IMR-90 (cell line): ENCODE results near the gene GDPD5. TPM values are rescaled to one million over a fixed set of nuclear protein-coding genes. Genes with fewer than 3 reads are reported as not detected.
A peak's percentile ranks its signal among the peaks of the same experiment; 100 is the strongest.

ENCODE experiments used
- ATAC-seq: fragments of 200-7000 bp; cut with Tn5 transposase; 2 replicates; pipeline ENCODE4 v1.9.1; 2020; ENCODE audit warnings: low read depth, mild to moderate bottlenecking, moderate library complexity
- BruUV-seq: library from RNA; stranded (reverse); fragments of 400-500 nt; replicated peaks from 2 replicates; lab custom pipeline; 2021; lab: Mats Ljungman, UMichigan
- CTCF ChIA-PET: fragments of 300-600 bp; formaldehyde crosslinking; extraction: SDS; loops from one replicate; lab custom pipeline; 2021; ENCODE audit warnings: antibody characterized with exemption; lab: Yijun Ruan, JAX
- POLR2A ChIA-PET: fragments of 300-600 bp; sonication (Branson Sonifier 250); formaldehyde crosslinking; loops from one replicate; lab custom pipeline; 2022; ENCODE audit warnings: antibody characterized with exemption; ENCODE audit not compliant: unreplicated experiment; lab: Charles Lee
- DNase-seq: peaks from one replicate; pipeline ENCODE4 v3.0.0; 2013
- H2AFZ ChIP-seq: replicated peaks from 2 replicates; pipeline ENCODE3; 2013; ENCODE audit warnings: low read length, mild to moderate bottlenecking; ENCODE audit not compliant: poor library complexity
- H2AK5ac ChIP-seq: 2 replicates; pipeline ENCODE4 v1.6.1; 2013; ENCODE audit warnings: low read depth, low read length, inconsistent platforms
- H2AK9ac ChIP-seq: replicated peaks from 2 replicates; pipeline ENCODE3; 2013; ENCODE audit warnings: mild to moderate bottlenecking, low read depth, low read length, moderate library complexity; ENCODE audit not compliant: poor library complexity
- H2BK120ac ChIP-seq: 2 replicates; pipeline ENCODE4 v1.6.1; 2013; ENCODE audit warnings: low read depth, low read length, inconsistent platforms
- H2BK15ac ChIP-seq: 3 replicates; pipeline ENCODE4 v1.6.1; 2013; ENCODE audit warnings: low read depth, low read length, inconsistent platforms
- H2BK20ac ChIP-seq: 2 replicates; pipeline ENCODE4 v1.6.1; 2013; ENCODE audit warnings: low read depth, mild to moderate bottlenecking, inconsistent platforms, low read length, moderate library complexity
- H2BK5ac ChIP-seq: 2 replicates; pipeline ENCODE4 v1.6.1; 2013; ENCODE audit warnings: mild to moderate bottlenecking, low read depth, low read length, inconsistent platforms; ENCODE audit not compliant: poor library complexity, severe bottlenecking
- H3K14ac ChIP-seq: replicated peaks from 2 replicates; pipeline ENCODE4 v1.6.1; 2013; ENCODE audit warnings: low read depth, low read length, inconsistent platforms
- H3K18ac ChIP-seq: 2 replicates; pipeline ENCODE4 v1.6.1; 2013; ENCODE audit warnings: low read depth, low read length, control low read depth
- H3K23ac ChIP-seq: 2 replicates; pipeline ENCODE4 v1.6.1; 2013; ENCODE audit warnings: low read depth, low read length, inconsistent platforms
- H3K27ac ChIP-seq: 2 replicates; pipeline ENCODE4 v1.5.1; 2013; ENCODE audit warnings: mild to moderate bottlenecking, control low read depth, low read length; ENCODE audit not compliant: insufficient read depth
- H3K27me3 ChIP-seq: 2 replicates; pipeline ENCODE4 v1.6.1; 2013; ENCODE audit warnings: low read length; ENCODE audit not compliant: control insufficient read depth, insufficient read depth
- H3K36me3 ChIP-seq: 2 replicates; pipeline ENCODE4 v1.6.1; 2013; ENCODE audit warnings: low read length, mixed read lengths; ENCODE audit not compliant: control insufficient read depth, insufficient read depth
- H3K4ac ChIP-seq: 2 replicates; pipeline ENCODE4 v1.6.1; 2013; ENCODE audit warnings: low read depth, low read length, inconsistent platforms
- H3K4me1 ChIP-seq: 2 replicates; pipeline ENCODE4 v1.6.1; 2013; ENCODE audit warnings: low read length, mixed read lengths; ENCODE audit not compliant: control insufficient read depth, insufficient read depth
- H3K4me2 ChIP-seq: 2 replicates; pipeline ENCODE4 v1.6.1; 2013; ENCODE audit warnings: low read depth, mild to moderate bottlenecking, control low read depth, low read length, moderate library complexity
- H3K4me3 ChIP-seq: 2 replicates; pipeline ENCODE4 v1.5.1; 2013; ENCODE audit warnings: low read depth, mild to moderate bottlenecking, control low read depth, low read length, moderate library complexity; ENCODE audit not compliant: insufficient read depth
- H3K56ac ChIP-seq: 2 replicates; pipeline ENCODE4 v1.6.1; 2013; ENCODE audit warnings: low read length, inconsistent platforms; ENCODE audit not compliant: insufficient read depth; ENCODE audit errors: extremely low read depth
- H3K79me1 ChIP-seq, 2 experiments: 2 replicates each; pipeline ENCODE4 v1.6.1; 2013; ENCODE audit warnings: low read length in 2 of 2, inconsistent platforms in 1 of 2, low read depth in 1 of 2
- H3K9ac ChIP-seq: 2 replicates; pipeline ENCODE4 v1.6.1; 2013; ENCODE audit warnings: low read depth, low read length, control low read depth
- H3K9me1 ChIP-seq: 2 replicates; pipeline ENCODE4 v1.6.1; 2013; ENCODE audit warnings: low read length, inconsistent platforms; ENCODE audit not compliant: insufficient read depth
- H3K9me3 ChIP-seq: 2 replicates; pipeline ENCODE4 v1.6.1; 2013; ENCODE audit warnings: low read length; ENCODE audit not compliant: control insufficient read depth, insufficient read depth
- H4K20me1 ChIP-seq: 2 replicates; pipeline ENCODE4 v1.6.1; 2013; ENCODE audit warnings: low read length, inconsistent platforms; ENCODE audit not compliant: insufficient read depth
- H4K5ac ChIP-seq: 2 replicates; pipeline ENCODE4 v1.6.1; 2013; ENCODE audit warnings: mild to moderate bottlenecking, low read depth, low read length, control low read depth
- H4K8ac ChIP-seq, 2 experiments: 2 replicates each; pipeline ENCODE4 v1.6.1; 2013; ENCODE audit warnings: low read depth in 2 of 2, low read length in 2 of 2, control low read depth in 1 of 2, inconsistent platforms in 1 of 2
- H4K91ac ChIP-seq: 2 replicates; pipeline ENCODE4 v1.6.1; 2013; ENCODE audit warnings: low read depth, low read length, inconsistent platforms; ENCODE audit not compliant: insufficient read depth
- CEBPB ChIP-seq: IDR thresholded peaks from 2 replicates; pipeline ENCODE4 v1.6.1; 2012; ENCODE audit warnings: low read depth, low read length, improper control_type of control experiment
- MXI1 ChIP-seq: IDR thresholded peaks from 2 replicates; pipeline ENCODE4 v1.6.1; 2012; ENCODE audit warnings: low read depth, mild to moderate bottlenecking, low read length, moderate library complexity, borderline replicate concordance
- RCOR1 ChIP-seq: IDR thresholded peaks from 2 replicates; pipeline ENCODE4 v1.6.1; 2012; ENCODE audit warnings: mild to moderate bottlenecking, low read length, improper control_type of control experiment; ENCODE audit not compliant: insufficient replicate concordance
- WGBS, 2 experiments: methylation state at CpG; one replicate each; pipeline versions ENCODE4 v1.1.5 to v1.1.7; 2013; ENCODE audit warnings: missing lambda C conversion rate in 2 of 2; ENCODE audit not compliant: insufficient read length in 1 of 2; ENCODE audit errors: extremely low coverage in 2 of 2; 5-methylcytosine and 5-hydroxymethylcytosine counted together
- dilution Hi-C: fragments of 300-500 bp; cut with HindIII; formaldehyde crosslinking; loops from one replicate; pipeline ENCODE4 v1.14.3; 2018; ENCODE audit warnings: low sequenced_read_pairs; ENCODE audit not compliant: unreplicated experiment
- in situ Hi-C: fragments of 300-500 bp; cut with MboI; formaldehyde crosslinking; loops from 3 replicates; pipeline ENCODE4 v1.14.3; 2019; ENCODE audit warnings: low sequenced_read_pairs, inconsistent platforms, mixed read lengths
- intact Hi-C: fragments of 100-400 bp; cut with micrococcal nuclease; formaldehyde crosslinking; loops from 2 replicates; pipeline ENCODE4 v1.10.0; 2022
- polyA plus RNA-seq, 3 experiments: library from polyadenylated mRNA; depleted of rRNA; stranded (reverse); fragments of >200 nt; gene quantifications; 2 replicates each; pipeline ENCODE4 v1.2.3, GENCODE V29; 2012; ENCODE audit warnings: low replicate concordance in 1 of 3
- total RNA-seq: library from RNA; depleted of rRNA; stranded (reverse); fragments of >200 nt; gene quantifications from 2 replicates; pipeline ENCODE4 v1.2.3, GENCODE V29; 2012

Gene GDPD5
- total and polyA plus RNA-seq, 2 of the 4 experiments (the other 2 are of a cell fraction) = 2.0 to 7.9 TPM

DNA sequence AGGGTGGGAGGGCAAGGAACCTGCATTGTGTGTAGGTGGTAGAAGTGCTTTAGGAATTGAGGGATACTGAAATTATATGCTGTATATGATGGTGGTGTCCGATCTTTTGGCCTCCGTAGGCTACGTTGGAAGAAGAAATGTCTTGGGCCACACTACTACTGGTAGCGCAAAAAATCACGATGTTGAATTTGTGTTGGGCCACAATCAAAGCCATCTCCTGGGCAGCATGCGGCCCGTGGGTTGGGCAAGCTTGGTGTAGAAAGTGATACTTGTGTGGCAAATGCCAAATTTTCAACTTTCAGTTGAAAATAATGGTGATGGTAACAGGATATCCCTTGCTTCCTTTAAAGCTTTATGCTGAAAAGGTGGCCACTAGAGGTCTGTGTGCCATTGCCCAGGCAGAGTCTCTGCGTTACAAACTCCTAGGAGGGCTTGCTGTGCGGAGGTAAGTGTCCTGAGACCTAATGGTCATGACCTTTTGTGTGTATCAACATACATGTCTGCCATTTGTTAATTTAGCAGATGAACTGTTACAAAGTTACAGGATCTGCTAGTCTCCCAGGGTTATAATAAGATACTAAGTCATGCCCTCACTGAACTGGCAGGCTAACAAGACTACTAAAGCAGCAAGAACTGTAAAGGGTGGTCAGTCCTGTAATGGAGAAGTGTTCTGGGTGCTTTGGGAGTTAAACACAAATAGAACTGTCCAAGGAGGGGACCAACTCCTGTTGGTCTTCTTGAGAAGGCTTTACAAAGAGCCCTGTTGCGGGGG, 123.6 kb downstream of the GDPD5 start:
- H3K18ac ChIP-seq = no peak overlapping the region
- no peak for ATAC-seq
- peaks cover 5% of the 10 kb centered on the region for H3K4me1 ChIP-seq
- H4K91ac ChIP-seq = no peak overlapping the region
- no peak overlapping the region for H3K14ac ChIP-seq
- no TSS peak for BruUV-seq
- peaks cover 14 to 54% of the 10 kb centered on the region in 2 experiments for H3K79me1 ChIP-seq
- no peak overlapping the region for H2AFZ ChIP-seq
- H3K4ac ChIP-seq = no peak overlapping the region
- no peak for TF ChIP-seq MXI1
- TF ChIP-seq CEBPB = no peak
- no peak for TF ChIP-seq RCOR1
- no peaks in the 10 kb centered on the region for H3K27me3 ChIP-seq
- peak overlapping the region; percentile 46; the same call in 1 of the 2 replicates for H3K9ac ChIP-seq
- no peak overlapping the region for H3K56ac ChIP-seq
- peak overlapping the region; percentile 28; the same call in 1 of the 2 replicates for H3K4me2 ChIP-seq
- CTCF ChIA-PET = no interaction called here
- 94% methylated on average over 5 of the region's 10 CpGs; no CpG with 5 or more reads in 1 of the 2 experiments for WGBS, 2 experiments
- peaks cover 55% of the 10 kb centered on the region for H3K36me3 ChIP-seq
- H2BK120ac ChIP-seq = no peak overlapping the region
- H2AK5ac ChIP-seq = no peak overlapping the region
- H3K23ac ChIP-seq = peak overlapping the region; percentile 22; the same call in 1 of the 2 replicates
- POLR2A ChIA-PET = no interaction called here
- no peak overlapping the region for H3K27ac ChIP-seq
- no peak overlapping the region for H3K4me3 ChIP-seq
- DNase-seq = no peak
- H2BK20ac ChIP-seq = no peak overlapping the region
- no peak overlapping the region for H4K8ac ChIP-seq
- in situ Hi-C loops = no loop called here
- intact Hi-C loops = no loop called here
- H4K5ac ChIP-seq = no peak overlapping the region
- dilution Hi-C loops = no loop called here
- no peak overlapping the region for H2BK5ac ChIP-seq
- peaks cover 6% of the 10 kb centered on the region; the same call in 1 of the 2 replicates for H3K9me1 ChIP-seq
- H3K9me3 ChIP-seq = no peaks in the 10 kb centered on the region
- no peak overlapping the region for H2BK15ac ChIP-seq
- no peak overlapping the region for H2AK9ac ChIP-seq
- H4K20me1 ChIP-seq = peaks cover 77% of the 10 kb centered on the region
